Small intestine (tissue), 7 donors: ENCODE results near the gene NUP98. TPM values are rescaled to one million over a fixed set of nuclear protein-coding genes. Genes with fewer than 3 reads are reported as not detected.
"Not testable (repeated sequence)": the region's sequence is repeated elsewhere in the genome, so short reads cannot be mapped to it uniquely, and the experiment has no call there.

Source experiments
- DNase-seq, 2 donors: peaks; one replicate each; pipeline versions ENCODE4 v3.0.0 to v3.0.0-alpha.2; 2013
- FAIRE-seq: peaks from 2 replicates; lab custom pipeline; 2012; peaks lifted over from hg19 to GRCh38; lab: Jason Lieb, UNC
- H3K27ac ChIP-seq, 3 donors: one replicate each; pipeline ENCODE4 v1.5.1; 2013; ENCODE audit warnings: low read length in 2 of 3, mild to moderate bottlenecking in 2 of 3, control low read depth in 1 of 3, inconsistent platforms in 1 of 3, low read depth in 1 of 3, moderate library complexity in 1 of 3
- H3K27me3 ChIP-seq, 3 donors: one replicate each; pipeline ENCODE4 v1.6.1; 2013; ENCODE audit warnings: low read length in 3 of 3, inconsistent platforms in 1 of 3; ENCODE audit not compliant: control insufficient read depth in 3 of 3, insufficient read depth in 3 of 3
- H3K36me3 ChIP-seq, 3 donors: one replicate each; pipeline ENCODE4 v1.6.1; 2013; ENCODE audit warnings: low read length in 3 of 3, inconsistent platforms in 1 of 3, low read depth in 1 of 3, mild to moderate bottlenecking in 1 of 3, moderate library complexity in 1 of 3; ENCODE audit not compliant: control insufficient read depth in 3 of 3, insufficient read depth in 2 of 3
- H3K4me1 ChIP-seq, 3 donors: one replicate each; pipeline ENCODE4 v1.6.1; 2013; ENCODE audit warnings: low read length in 2 of 3, inconsistent platforms in 1 of 3, low read depth in 1 of 3, mild to moderate bottlenecking in 1 of 3, moderate library complexity in 1 of 3; ENCODE audit not compliant: control insufficient read depth in 3 of 3, insufficient read depth in 2 of 3
- H3K4me3 ChIP-seq, 3 donors: one replicate each; pipeline ENCODE4 v1.5.1; 2013; ENCODE audit warnings: low read length in 3 of 3, control low read depth in 1 of 3, inconsistent platforms in 1 of 3, low read depth in 1 of 3, mild to moderate bottlenecking in 1 of 3, moderate library complexity in 1 of 3
- H3K9me3 ChIP-seq, 2 donors: one replicate each; pipeline ENCODE4 v1.6.1; 2013; ENCODE audit warnings: low read depth in 1 of 2, low read length in 1 of 2; ENCODE audit not compliant: control insufficient read depth in 2 of 2, insufficient read depth in 1 of 2
- WGBS, 3 donors: extraction: QIAGEN DNeasy Blood & Tissue Kit; methylation state at CpG; one replicate each; pipeline ENCODE4 v1.1.7; 2013; 5-methylcytosine and 5-hydroxymethylcytosine counted together
- polyA plus RNA-seq, 4 donors: library from polyadenylated mRNA; stranded (reverse) in 3 of 4; unstranded in 1 of 4; fragments of 200-250 nt in 3 of 4; fragments of 120-200 nt in 1 of 4; gene quantifications; one replicate each; pipeline versions ENCODE4 v1.2.1 to v1.2.3, GENCODE V29; 2013
- donor health status: healthy with polysubstance abuse.
- donor health status: control.
- donor health status: control.
- donor health status: Bipolar disorder and iron deficiency.
- donor health status: healthy.

NUP98 gene
- polyA plus RNA-seq, 4 donors, result 14.1 to 53.1 (median 24.4) TPM

DNA sequence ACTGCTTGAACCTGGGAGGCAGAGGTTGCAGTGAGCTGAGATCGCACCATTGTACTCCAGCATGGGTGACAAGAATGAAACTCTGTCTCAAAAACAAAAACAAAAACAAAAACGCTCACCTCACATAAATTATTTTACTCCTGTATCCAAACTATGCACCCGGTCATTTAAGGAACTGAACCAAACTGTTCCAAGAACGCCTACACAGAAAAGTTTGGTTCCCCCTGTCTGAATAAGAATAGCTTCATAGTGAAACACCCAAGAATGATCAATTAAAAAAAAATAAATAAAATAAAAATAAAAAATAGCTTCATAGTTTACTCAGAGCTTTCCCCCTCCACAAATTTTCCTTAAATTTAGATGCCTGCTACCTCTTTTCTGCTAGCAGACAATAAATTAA lies 13.7 kb downstream of the NUP98 start:
- no peak for DNase-seq
- Histone ChIP-seq H3K27me3 (no peaks in the 10 kb centered on the region), H3K36me3 (peaks cover 7 to 42% (median 10%) of the 10 kb centered on the region in 3 donors), H3K27ac (no peak overlapping the region), H3K4me1 (peaks cover 0 to 3% (median 0%) of the 10 kb centered on the region in 3 donors), H3K9me3 (no peaks in the 10 kb centered on the region), H3K4me3 (no peak overlapping the region)
- FAIRE-seq, result no peak
- WGBS, 3 donors, result 86 to 91% (median 88%) methylated on average over 4 of the region's 4 CpGs

GRCh38 chr11:3782963-3783362 lies 14.4 kb downstream of the NUP98 start:
- DNase-seq (no peak), FAIRE-seq (no peak)
- H3K9me3 ChIP-seq, result no peaks in the 10 kb centered on the region
- H3K27ac ChIP-seq, result no peak overlapping the region
- peaks cover 0 to 3% (median 0%) of the 10 kb centered on the region in 3 donors for H3K4me1 ChIP-seq
- 80 to 89% (median 89%) methylated on average over 5 of the region's 5 CpGs for WGBS, 3 donors
- peaks cover 10 to 41% (median 10%) of the 10 kb centered on the region in 3 donors for H3K36me3 ChIP-seq
- no peaks in the 10 kb centered on the region for H3K27me3 ChIP-seq
- H3K4me3 ChIP-seq, result no peak overlapping the region

GRCh38 chr11:3781423-3781822 lies 15.9 kb downstream of the NUP98 start:
- Histone ChIP-seq H3K27me3 (no peaks in the 10 kb centered on the region), H3K27ac (no peak overlapping the region), H3K36me3 (peaks cover 8 to 45% (median 8%) of the 10 kb centered on the region in 3 donors), H3K9me3 (no peaks in the 10 kb centered on the region), H3K4me3 (no peak overlapping the region), H3K4me1 (peaks cover 0 to 3% (median 0%) of the 10 kb centered on the region in 3 donors)
- DNase-seq (no peak), FAIRE-seq (no peak)
- WGBS, 3 donors, result 43 to 70% (median 53%) methylated on average over 2 of the region's 2 CpGs

- FAIRE-seq, result no peak
- DNase-seq, result no peak
- WGBS, 3 donors, result 74 to 92% (median 86%) methylated on average over 7 of the region's 7 CpGs
- H3K27ac ChIP-seq, result no peak overlapping the region
- H3K36me3 ChIP-seq, result peaks cover 15 to 61% (median 20%) of the 10 kb centered on the region in 3 donors
- H3K4me1 ChIP-seq, result no peaks in the 10 kb centered on the region
- H3K9me3 ChIP-seq, result no peaks in the 10 kb centered on the region
- H3K4me3 ChIP-seq, result no peak overlapping the region
- H3K27me3 ChIP-seq, result no peaks in the 10 kb centered on the region
Measured at GRCh38 chr11:3775736-3776406, 21.5 kb downstream of the NUP98 start.

DNA sequence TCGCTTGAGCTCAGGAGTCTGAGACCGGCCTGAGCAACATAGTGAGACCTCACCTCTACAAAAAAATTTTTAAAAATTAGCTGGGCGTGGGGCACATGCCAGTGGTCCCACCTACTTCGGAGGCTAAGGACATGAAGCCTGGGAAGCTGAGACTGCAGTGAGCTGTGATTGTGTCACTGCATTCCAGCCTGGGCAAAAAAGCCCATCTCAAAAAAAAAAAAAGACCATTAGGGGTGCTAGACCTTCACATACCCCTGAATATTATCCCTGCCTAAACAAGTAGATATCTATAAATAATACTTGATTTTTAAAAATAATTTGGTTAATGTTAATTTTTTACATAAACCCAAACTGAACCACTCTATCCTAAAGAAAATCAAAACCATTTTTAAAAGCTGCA lies 24.2 kb downstream of the NUP98 start:
- Histone ChIP-seq H3K4me1 (no peaks in the 10 kb centered on the region), H3K36me3 (peaks cover 9 to 62% (median 20%) of the 10 kb centered on the region in 3 donors), H3K27ac (no peak overlapping the region), H3K9me3 (no peaks in the 10 kb centered on the region), H3K27me3 (no peaks in the 10 kb centered on the region), H3K4me3 (no peak overlapping the region)
- 93 to 99% (median 94%) methylated on average over 4 of the region's 4 CpGs for WGBS, 3 donors
- DNase-seq (no peak), FAIRE-seq (no peak)

DNA sequence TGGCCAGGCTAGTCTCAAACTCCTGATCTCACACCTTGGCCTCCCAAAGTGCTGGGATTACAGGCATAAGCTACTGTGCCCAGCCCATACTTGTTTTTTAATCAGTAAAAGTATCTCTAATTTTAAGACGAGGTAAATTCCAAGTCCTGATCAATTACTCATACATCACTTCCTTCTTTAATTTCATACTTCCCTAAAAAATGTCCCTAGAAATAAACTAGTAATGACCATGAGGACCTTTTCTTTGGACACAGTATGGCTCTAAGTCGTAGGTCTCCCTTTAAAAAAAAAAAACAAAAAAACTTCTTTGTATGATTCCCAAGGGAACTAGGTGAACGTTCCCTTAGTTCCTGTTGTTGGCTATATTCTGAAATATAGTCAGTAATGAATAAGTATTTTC lies 29.8 kb downstream of the NUP98 start:
- FAIRE-seq, result no peak
- 80 to 88% (median 85%) methylated on average over 3 of the region's 3 CpGs for WGBS, 3 donors

GRCh38 chr11:3766836-3767235 lies 30.5 kb downstream of the NUP98 start:
- not testable (repeated sequence) for DNase-seq, H3K4me1 ChIP-seq, H3K9me3 ChIP-seq, H3K4me3 ChIP-seq, FAIRE-seq, H3K27ac ChIP-seq, H3K27me3 ChIP-seq
- WGBS, 3 donors, result 92 to 96% (median 93%) methylated on average over 9 of the region's 9 CpGs
- H3K36me3 ChIP-seq, result peaks cover 11 to 66% (median 27%) of the 10 kb centered on the region in 3 donors

More for the DNA sequence above, 29.8 kb downstream of the NUP98 start:
- Histone ChIP-seq H3K27ac (no peak overlapping the region), H3K9me3 (no peaks in the 10 kb centered on the region), H3K4me1 (no peaks in the 10 kb centered on the region), H3K36me3 (peaks cover 13 to 65% (median 25%) of the 10 kb centered on the region in 3 donors), H3K27me3 (no peaks in the 10 kb centered on the region), H3K4me3 (no peak overlapping the region)
- DNase-seq, result no peak

DNA sequence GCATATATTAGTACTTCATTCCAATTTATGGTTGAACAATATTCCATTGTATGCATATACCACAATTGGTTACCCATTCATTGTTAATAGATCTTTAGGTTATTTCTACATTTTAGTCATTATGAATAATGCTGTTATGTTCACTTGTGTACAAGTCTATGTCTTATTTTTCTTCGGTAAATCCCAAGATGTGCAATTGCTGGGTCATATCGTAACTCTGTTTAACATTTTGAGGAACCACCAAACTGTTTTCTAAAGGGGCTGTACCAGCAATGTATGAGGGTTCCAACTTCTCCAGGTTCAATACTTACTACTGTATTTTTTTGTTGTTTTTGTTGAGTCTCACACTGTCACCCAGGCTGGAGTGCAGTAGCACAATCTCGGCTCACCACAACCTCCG lies 33.1 kb downstream of the NUP98 start:
- H3K36me3 ChIP-seq, result peaks cover 20 to 59% (median 25%) of the 10 kb centered on the region in 3 donors

More for the DNA sequence above, 33.1 kb downstream of the NUP98 start:
- Histone ChIP-seq H3K9me3 (no peaks in the 10 kb centered on the region), H3K27me3 (no peaks in the 10 kb centered on the region), H3K4me3 (no peak overlapping the region), H3K27ac (no peak overlapping the region), H3K4me1 (no peaks in the 10 kb centered on the region)
- DNase-seq (no peak), FAIRE-seq (no peak)
- 96 to 99% (median 98%) methylated on average over 4 of the region's 4 CpGs for WGBS, 3 donors
